BE2C (cell line): ENCODE data around the gene TFRC.

ENCODE experiments used
- DNase-seq: peaks from one replicate; pipeline ENCODE4 v3.0.0-alpha.2; 2020
- H3K27me3 ChIP-seq: fragments of 250-450 bp; sonication (Bioruptor Pico); 2 replicates; pipeline ENCODE4 v1.5.1; 2020; ENCODE audit warnings: mild to moderate bottlenecking
- H3K36me3 ChIP-seq: fragments of 250-450 bp; sonication (Bioruptor Pico); 2 replicates; pipeline ENCODE4 v1.5.1; 2020; ENCODE audit warnings: mild to moderate bottlenecking
- H3K4me1 ChIP-seq: fragments of 250-450 bp; sonication (Bioruptor Pico); 2 replicates; pipeline ENCODE4 v1.5.1; 2020
- H3K4me3 ChIP-seq: 2 replicates; pipeline ENCODE4 v1.5.1; 2011; ENCODE audit warnings: low read depth, low read length
- H3K9me3 ChIP-seq: fragments of 250-450 bp; sonication (Bioruptor Pico); 2 replicates; pipeline ENCODE4 v1.5.1; 2020
- TF ChIP-seq, protein P1 (sequence below): IDR thresholded peaks from 2 replicates; pipeline ENCODE4 v1.5.1; 2012; ENCODE audit warnings: mild to moderate bottlenecking, low read depth, low read length

TFRC gene

DNA sequence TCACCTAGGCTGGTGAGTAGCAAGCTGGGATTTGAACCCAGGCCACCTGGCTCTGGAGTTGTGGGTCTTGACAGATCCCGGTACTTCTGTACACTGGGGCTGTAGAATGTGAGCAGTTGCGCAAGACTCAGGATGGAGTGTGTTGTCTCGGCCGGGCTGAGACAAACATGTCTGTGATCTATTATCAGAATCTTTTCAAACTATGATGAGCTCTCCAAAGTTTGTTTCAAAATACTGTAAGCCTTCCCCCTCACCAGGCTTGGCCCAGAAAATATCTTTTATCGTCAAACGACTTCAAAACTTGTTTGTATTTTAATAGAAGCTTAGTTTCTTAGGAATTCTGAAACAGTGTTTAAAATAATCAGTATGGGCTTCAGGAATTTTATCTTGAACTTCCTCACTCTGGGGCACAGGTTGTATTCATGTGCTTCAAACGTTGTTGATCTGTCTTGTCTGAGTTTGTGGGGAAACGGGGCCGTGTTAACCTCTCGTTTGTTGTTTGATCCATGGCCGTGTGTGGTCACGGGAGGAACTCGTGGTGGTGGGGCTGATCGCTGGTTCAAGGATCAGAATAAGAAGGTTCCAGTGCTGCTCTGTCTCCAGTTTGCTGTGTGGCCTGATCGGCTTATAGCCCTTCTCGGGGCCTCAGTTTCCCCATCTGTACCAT lies 40.3 kb upstream of the TFRC start:
- no peaks in the 10 kb centered on the region; the same call in 1 of the 2 replicates for H3K4me1 ChIP-seq
- no peaks in the 10 kb centered on the region for H3K27me3 ChIP-seq
- no peaks in the 10 kb centered on the region for H3K36me3 ChIP-seq
- no peak overlapping the region for H3K4me3 ChIP-seq
- H3K9me3 ChIP-seq: no peaks in the 10 kb centered on the region
- TF ChIP-seq, protein P1, sequence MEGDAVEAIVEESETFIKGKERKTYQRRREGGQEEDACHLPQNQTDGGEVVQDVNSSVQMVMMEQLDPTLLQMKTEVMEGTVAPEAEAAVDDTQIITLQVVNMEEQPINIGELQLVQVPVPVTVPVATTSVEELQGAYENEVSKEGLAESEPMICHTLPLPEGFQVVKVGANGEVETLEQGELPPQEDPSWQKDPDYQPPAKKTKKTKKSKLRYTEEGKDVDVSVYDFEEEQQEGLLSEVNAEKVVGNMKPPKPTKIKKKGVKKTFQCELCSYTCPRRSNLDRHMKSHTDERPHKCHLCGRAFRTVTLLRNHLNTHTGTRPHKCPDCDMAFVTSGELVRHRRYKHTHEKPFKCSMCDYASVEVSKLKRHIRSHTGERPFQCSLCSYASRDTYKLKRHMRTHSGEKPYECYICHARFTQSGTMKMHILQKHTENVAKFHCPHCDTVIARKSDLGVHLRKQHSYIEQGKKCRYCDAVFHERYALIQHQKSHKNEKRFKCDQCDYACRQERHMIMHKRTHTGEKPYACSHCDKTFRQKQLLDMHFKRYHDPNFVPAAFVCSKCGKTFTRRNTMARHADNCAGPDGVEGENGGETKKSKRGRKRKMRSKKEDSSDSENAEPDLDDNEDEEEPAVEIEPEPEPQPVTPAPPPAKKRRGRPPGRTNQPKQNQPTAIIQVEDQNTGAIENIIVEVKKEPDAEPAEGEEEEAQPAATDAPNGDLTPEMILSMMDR: no peak
- no peak for DNase-seq

DNA sequence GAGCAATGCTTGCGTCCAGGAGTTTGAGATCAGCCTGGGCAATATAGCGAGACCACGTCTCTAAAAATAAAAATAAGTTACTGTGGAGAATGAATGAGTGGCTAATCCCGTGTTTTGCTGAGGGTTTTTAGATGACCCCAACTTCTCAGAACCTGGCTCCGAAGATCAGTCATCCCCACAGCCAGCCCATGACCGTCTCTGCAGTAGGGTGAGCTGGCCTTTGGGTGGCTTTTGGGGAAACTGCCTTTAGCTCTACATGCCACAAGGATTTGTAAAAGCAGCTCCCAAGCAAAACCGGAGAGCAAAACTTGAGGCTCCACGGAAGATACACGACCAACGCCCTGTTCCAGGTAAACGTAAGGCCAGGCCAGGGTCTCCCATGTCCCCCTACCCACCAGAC lies 39.2 kb upstream of the TFRC start:
- Histone ChIP-seq H3K27me3 (no peaks in the 10 kb centered on the region), H3K9me3 (no peaks in the 10 kb centered on the region), H3K36me3 (no peaks in the 10 kb centered on the region), H3K4me3 (no peak overlapping the region), H3K4me1 (no peaks in the 10 kb centered on the region; the same call in 1 of the 2 replicates)
- TF ChIP-seq, protein P1: no peak
- DNase-seq: no peak

DNA sequence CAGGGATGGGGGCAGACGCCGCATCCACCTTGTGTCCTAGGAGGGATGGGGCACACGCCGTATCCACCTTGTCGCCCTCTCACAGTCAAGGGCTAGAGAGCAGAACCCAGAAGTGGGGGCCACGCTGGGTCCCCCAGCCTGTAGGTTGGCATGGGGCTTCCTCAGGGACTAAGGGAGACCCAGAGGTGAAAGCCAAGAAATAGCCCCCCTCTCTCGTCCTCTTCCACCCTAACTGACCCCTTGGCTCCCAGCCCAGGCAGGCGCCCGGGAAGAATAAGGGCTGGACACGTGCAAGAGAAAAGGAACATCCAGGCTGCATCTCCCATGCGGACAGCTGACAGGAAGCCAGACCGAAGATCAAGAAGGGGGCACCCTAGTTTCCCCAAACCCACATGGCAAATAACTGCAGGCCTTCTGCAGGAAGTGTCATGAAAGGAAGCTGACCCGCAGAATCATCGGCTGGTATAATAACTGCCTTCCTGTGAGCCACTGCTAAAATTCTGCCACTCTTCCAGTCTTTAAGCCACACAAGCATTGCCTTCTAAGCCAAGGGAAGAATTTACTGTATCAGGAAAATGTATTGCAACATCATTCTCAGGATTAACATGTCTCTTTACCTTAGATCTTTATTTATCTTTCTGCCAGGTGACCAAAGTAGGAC lies 38.5 kb upstream of the TFRC start:
- DNase-seq: no peak
- TF ChIP-seq, protein P1: no peak
- Histone ChIP-seq H3K4me3 (no peak overlapping the region), H3K4me1 (no peaks in the 10 kb centered on the region; the same call in 1 of the 2 replicates), H3K27me3 (no peaks in the 10 kb centered on the region), H3K9me3 (no peaks in the 10 kb centered on the region; the same call in 1 of the 2 replicates), H3K36me3 (no peaks in the 10 kb centered on the region)

DNA sequence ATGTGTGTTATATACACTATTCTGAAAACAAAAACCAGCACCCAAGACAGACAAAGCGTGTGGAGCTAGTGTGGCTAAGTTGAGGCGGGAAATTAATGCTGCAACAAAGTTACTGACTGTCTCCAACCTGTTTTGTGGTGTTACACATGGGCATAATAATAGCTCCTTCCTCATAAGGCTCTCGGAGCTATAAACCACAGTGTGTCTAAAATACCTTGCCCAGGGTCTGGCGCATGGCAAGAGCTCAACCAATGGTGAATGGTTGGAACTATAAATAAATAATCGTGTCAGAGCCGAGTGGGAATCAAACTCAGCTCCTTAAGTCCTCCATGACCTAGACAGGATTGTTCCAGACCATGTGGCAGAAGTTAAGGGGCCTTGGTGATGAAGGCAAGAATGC lies 35.9 kb upstream of the TFRC start:
- no peaks in the 10 kb centered on the region; the same call in 1 of the 2 replicates for H3K4me1 ChIP-seq
- no peak overlapping the region for H3K4me3 ChIP-seq
- no peaks in the 10 kb centered on the region; the same call in 1 of the 2 replicates for H3K9me3 ChIP-seq
- no peaks in the 10 kb centered on the region for H3K36me3 ChIP-seq
- no peaks in the 10 kb centered on the region for H3K27me3 ChIP-seq
- DNase-seq: no peak
- TF ChIP-seq, protein P1: no peak

DNA sequence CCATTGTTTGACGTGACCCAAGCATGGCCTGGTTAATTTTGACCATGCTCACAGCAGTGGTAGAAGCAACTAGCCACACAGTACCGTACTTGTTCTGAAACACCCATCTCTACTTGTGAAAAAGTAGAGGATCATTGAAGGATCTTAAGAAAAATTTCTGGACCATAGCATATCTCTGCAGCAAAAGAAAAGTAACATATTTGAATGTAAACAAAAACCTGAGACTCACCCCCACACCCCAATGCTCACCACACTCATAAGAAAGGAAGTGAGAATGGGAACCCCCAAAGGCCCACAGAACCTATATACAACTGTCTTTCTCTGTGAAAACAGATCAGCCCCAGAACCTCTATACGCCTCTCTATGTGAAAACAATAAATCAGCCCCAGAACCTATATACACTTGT lies 33.8 kb upstream of the TFRC start:
- no peaks in the 10 kb centered on the region; the same call in 1 of the 2 replicates for H3K4me1 ChIP-seq
- no peaks in the 10 kb centered on the region for H3K27me3 ChIP-seq
- DNase-seq: no peak
- TF ChIP-seq, protein P1: no peak
- no peaks in the 10 kb centered on the region; the same call in 1 of the 2 replicates for H3K9me3 ChIP-seq
- no peaks in the 10 kb centered on the region for H3K36me3 ChIP-seq
- no peak overlapping the region for H3K4me3 ChIP-seq

DNA sequence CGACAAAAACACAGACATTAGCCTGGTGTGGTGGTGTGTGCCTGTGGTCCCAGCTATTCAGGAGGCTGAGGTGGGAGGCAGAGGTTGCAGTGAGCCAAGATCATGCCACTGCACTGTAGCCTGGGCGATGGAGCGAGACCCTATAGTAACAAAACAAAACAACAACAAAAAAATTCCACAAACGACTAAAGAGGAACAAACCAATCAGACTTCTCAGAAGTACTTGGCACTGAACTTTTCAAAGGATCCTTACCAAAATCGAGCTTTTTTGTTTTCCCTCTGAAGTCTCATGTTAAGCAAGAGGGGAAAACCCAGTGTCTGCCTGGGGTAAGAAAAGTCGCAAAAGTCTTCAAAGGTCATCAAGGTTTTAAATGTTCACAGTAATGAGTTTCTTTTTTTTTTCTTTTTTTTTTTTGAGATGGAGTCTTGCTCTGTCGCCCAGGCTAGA lies 30.1 kb upstream of the TFRC start:
- TF ChIP-seq, protein P1: no peak
- no peak overlapping the region for H3K4me3 ChIP-seq
- H3K4me1 ChIP-seq: no peaks in the 10 kb centered on the region
- H3K9me3 ChIP-seq: no peaks in the 10 kb centered on the region; the same call in 1 of the 2 replicates
- H3K36me3 ChIP-seq: no peaks in the 10 kb centered on the region
- DNase-seq: no peak
- no peaks in the 10 kb centered on the region for H3K27me3 ChIP-seq
